ENCODE data around the gene ACTN1.

ACTN1 gene

GRCh38 chr14:68927956-68928675, 51.0 kb downstream of the ACTN1 start:
- no peak for DNase-seq (ENCODE audit: low spot score)
- TF ChIP-seq CTCF (IDR thresholded peaks at IDR 0.05; ENCODE audit: extremely low read depth, missing control alignments), result no peak

- no peak for TF ChIP-seq CTCF (IDR thresholded peaks at IDR 0.05; ENCODE audit: extremely low read depth, missing control alignments)
- no peak for DNase-seq (ENCODE audit: low spot score)
Observed at GRCh38 chr14:68927089-68927488, 52.0 kb downstream of the ACTN1 start.

- TF ChIP-seq CTCF (IDR thresholded peaks at IDR 0.05; ENCODE audit: extremely low read depth, missing control alignments), result no peak
- DNase-seq (ENCODE audit: low spot score), result no peak
Observed at GRCh38 chr14:68926236-68926635, 52.9 kb downstream of the ACTN1 start.

- TF ChIP-seq CTCF (IDR thresholded peaks at IDR 0.05; ENCODE audit: extremely low read depth, missing control alignments), result no peak
- DNase-seq (ENCODE audit: low spot score), result no peak
Observed at GRCh38 chr14:68925373-68925772, 53.7 kb downstream of the ACTN1 start.

GRCh38 chr14:68924186-68925158, 54.6 kb downstream of the ACTN1 start:
- TF ChIP-seq CTCF (IDR thresholded peaks at IDR 0.05; ENCODE audit: extremely low read depth, missing control alignments), result no peak
- DNase-seq (ENCODE audit: low spot score), result no peak

GRCh38 chr14:68922886-68923285, 56.2 kb downstream of the ACTN1 start:
- no peak for TF ChIP-seq CTCF (IDR thresholded peaks at IDR 0.05; ENCODE audit: extremely low read depth, missing control alignments)
- DNase-seq (ENCODE audit: low spot score), result no peak

- no peak for TF ChIP-seq CTCF (IDR thresholded peaks at IDR 0.05; ENCODE audit: extremely low read depth, missing control alignments)
- DNase-seq (ENCODE audit: low spot score), result no peak
Observed at GRCh38 chr14:68922201-68922621, 56.9 kb downstream of the ACTN1 start.

All from GM20000 (cell line).